Activated naive CD4-positive, alpha-beta T cell (primary cell): ENCODE data around the gene ICOSLG.
"Not testable (repeated sequence)": the region's sequence is repeated elsewhere in the genome, so short reads cannot be mapped to it uniquely, and the experiment has no call there.

Experiments used
- DNase-seq, 4 experiments: peaks; one replicate each; lab custom pipeline; 2025; lab: John Stamatoyannopoulos, UW

The ICOSLG gene

DNA sequence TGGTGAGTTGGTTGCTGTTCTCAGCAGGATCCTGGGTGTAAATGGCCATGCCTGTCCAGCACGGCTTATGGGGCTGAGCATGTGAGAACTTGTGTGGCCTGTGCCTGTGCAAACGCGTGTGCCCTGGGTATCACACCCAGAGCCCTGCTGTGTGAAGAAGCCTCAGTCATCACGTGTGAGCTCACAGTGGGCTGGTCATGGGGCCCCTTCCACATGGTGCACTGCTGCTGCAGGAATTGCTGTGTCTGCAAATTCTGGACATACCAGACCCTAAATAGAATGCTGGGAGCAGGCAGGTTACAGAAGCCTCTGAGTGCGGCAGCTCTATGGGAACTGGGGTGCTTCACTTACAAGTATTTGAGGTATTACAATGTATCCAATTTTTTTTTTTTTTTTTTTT is 17.4 kb downstream of the ICOSLG start:
- not testable (repeated sequence) for DNase-seq

DNA sequence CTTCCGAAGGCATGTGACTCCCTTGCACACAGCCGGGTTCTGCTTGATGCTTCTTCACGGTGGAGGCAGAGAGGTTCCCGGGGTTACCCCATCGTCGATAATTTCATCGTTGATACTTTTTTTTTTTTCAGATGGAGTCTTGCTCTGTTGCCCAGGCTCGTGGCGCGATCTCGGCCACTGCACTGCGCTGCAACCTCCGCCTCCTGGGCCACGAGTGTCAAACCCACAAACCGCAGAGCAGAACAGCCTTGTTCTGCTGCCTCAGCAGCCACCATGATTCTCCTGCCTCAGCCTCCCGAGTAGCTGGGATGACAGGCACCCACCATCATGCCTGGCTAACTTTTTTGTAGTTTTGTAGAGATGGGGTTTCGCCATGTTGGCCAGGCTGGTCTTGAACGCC is 20.1 kb downstream of the ICOSLG start:
- not testable (repeated sequence) for DNase-seq

DNA sequence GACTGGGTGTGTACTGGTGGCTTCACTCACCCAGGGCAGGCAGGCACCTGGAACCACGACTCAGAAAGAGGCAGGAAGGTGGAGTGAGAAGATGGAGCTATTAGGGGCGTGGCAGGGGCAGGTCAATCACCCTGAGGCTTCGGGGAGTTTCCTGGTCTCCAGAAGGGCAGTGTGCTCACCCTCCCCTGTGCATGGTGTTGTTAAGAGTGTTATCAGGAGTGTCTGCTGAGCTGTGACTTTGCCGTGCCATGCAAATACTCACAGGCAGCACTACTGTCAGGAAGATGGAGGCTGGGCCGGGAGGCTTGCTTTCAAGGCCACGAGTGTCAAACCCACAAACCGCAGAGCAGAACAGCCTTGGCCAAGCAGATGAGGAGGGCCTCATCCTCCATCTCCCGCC is 22.3 kb downstream of the ICOSLG start:
- not testable (repeated sequence) for DNase-seq

DNA sequence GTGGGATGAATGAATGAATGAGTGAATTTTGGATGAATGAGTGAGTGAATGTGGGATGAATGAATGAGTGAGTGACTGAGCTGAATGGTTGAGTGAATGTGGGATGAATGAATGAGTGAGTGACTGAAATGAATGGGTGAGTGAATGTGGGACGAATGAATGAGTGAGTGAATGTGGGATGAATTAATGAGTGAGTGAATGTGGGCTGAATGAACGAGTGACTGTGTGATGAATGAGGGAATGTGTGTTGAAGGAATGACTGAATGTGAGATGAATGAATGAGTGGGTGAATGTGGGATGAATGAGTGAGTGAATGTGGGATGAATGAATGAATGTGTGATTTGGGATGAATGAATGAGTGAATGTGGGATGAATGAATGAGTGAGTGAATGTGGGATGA is 28.8 kb downstream of the ICOSLG start:
- DNase-seq, result not testable (repeated sequence)

DNA sequence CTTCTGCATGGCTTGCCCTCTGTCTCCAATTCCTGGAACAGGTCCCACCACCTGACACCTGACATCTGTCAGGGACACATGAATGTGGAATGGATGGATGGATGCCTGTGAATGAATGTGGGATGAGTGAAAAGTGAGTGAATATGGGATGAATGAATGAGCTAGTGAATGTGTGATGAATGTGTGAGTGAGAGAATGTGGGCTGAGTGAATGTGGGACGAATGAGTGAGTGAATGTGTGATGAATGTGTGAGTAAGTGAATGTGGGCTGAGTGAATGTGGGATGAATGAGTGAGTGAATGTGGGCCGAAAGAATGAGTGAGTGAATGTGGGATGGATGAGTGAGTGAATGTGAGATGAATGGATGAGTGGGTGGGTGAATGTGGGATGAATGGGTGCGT is 29.2 kb downstream of the ICOSLG start:
- not testable (repeated sequence) for DNase-seq

DNA sequence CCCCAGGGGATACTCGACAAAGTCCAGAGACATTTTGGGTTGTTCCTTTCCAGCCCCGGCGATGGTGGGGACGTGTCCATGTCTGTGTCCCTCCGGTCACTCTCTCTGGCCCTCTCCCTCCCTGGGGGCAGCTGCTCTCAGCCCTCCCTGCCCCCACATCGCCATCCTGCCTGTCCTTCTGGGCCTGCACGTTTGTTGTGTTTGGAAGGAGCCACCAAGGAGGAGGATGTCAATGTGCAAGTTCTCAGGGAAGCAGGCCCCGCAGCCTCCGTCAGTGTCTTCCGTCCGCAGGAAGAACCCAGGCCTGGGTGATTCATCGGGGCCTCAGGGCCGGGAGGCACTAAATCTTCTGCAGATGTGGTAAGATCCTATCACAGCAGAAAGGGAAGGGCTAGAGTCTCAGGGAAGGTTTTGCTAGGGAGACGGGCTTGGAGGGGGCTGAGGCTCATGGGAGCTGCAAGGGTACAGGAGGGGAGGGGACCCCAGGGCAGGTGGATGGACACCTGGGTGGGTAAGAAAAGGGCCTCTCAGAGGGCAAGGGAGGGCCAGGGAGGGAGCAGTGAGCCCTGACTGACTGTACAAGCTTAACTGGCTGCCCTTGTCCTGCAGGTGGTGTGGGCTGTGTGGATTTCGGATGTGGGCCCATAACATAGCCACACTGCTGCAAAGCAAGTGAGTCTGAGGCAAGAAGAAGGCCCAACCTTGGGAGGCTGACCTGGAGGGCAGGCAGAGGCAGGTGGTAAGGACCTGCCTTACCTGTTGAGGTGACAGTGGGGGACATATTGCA is 32.7 kb downstream of the ICOSLG start:
- not testable (repeated sequence) for DNase-seq

DNA sequence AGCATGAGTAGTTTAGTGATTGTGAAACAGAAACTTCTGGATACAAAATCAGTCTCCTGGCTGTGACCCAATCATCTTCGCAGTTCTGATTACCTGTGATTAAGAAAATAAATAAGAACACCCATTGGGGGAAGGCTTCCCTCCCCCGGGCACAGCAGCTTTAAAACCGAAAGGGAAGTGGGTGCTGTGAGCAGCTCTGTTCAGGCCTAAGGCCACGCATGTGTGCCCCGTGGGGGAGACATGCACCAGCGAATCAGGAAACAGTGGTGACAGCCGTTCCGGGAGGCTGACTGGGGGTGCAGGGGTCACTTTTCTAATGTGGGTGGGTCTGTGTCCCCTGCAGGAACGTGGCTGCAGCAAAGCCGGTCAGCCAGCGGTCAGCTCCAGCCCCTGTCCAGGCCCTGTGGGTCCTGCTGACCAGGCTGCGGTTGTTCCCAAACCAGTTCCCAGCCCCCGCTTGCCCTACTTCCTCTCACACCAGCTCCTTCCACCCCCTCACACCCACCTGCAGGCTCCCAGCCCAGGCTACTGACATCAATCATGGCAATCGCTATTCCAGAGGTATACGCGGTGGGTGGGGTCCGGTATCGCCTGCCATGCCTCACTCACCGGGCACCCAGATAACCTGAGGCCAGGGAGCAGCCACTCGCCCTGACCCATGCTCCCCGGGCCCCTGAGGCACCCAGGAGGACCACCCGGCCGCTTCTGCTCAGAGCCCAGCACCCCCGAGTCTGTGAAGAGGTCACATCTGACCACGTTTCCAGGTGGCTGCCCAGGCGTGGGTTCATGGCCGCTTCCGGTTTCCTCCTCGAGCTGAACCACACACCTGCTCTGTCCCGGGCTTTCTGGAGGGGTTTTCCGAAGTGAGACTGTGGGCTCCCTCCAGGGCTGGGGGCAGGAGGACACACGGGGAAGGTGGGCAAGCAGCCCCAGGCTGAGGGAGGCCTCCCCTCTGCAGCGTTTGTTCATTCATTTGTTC is 33.8 kb downstream of the ICOSLG start:
- DNase-seq, result not testable (repeated sequence)

DNA sequence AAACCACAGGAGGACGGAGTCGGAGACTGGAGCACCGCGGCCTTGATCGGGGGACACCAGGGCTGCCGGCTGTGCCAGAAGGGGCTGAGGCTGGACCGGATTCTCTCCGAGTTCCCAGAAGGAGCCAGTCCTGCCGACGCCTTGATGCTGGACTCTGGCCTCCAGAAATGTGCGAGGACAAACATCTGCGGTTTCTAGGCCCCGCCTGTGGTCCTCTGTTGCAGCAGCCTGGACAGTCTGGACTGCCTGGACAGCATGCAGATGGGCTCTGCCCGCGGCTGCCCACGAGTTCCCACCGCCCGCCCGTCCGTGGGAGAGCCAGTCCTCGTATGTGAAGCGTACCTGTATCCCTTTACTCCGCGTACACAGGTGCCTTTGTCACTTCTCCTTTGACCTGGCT is 34.6 kb downstream of the ICOSLG start:
- not testable (repeated sequence) for DNase-seq

DNA sequence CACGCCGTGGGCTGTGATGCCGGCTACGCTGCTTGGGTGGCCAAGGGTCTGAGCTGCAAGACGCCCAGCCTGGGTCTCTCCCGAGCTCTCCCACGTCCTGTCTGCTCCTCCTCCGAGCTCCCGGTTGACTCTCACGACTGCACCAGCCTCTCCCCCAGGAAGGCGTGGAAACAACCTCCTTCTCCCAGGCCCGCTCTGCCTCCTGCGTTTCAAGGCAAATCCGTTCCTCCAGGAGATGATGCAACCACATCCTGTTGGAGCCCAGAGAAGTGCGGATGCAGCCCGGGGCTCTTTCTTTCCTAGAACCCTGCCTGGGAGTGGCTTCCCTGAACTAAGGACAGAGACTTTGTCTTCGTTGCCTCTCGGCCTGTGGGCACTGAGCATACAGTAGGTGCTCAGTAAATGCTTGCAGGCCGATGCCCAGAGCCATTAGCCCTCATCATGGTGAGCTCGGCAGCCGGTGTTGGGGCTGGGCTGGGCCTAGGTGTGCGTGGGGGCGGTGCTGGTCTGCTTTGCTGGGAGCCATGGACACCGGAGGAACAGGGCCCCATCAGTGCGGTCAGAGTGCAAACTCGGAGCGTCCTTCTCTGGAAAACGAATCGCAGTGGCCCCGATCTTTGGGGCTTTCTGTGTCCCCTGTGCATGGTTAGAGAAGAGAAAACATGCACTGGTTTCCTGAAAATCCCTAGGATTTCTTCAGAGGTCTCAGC is 38.0 kb downstream of the ICOSLG start:
- DNase-seq, result not testable (repeated sequence)

DNA sequence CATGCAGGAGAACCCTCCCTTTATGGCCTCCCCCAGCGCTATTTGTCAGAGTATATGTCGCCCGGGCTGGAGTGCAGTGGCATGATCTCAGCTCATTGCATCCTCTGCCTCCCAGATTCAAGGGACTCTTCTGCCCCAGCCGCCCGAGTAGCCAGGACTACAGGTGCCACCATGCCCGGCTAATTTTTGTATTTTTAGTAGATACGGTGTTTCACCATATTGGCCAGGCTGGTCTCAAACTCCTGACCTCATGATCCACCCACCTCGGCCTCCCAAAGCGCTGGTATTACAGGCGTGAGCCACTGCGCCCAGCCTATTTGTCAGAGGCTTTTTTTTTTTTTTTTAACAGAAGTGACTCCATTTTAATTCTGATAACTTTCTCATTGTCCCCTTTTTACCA is 40.7 kb downstream of the ICOSLG start:
- DNase-seq, result not testable (repeated sequence)

DNA sequence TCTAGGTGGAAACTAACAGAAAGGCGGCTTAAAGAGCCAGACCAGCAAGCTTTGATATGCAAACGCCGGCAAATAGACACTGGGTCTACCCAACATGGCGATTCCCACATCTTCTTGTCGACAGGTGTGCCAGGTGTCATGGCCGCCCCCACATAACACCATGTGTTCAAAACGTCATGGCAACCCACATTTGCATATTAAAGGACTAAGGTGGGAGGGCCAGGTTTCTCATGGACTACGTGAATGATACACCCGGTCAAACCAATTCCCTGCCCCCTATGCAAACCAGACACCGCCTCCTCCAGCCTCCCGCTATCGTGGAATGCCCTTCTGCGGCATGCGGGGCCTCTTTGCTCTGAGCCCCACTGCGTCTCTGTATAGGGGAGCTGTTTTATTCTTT is 41.3 kb downstream of the ICOSLG start:
- DNase-seq, result no peak

DNA sequence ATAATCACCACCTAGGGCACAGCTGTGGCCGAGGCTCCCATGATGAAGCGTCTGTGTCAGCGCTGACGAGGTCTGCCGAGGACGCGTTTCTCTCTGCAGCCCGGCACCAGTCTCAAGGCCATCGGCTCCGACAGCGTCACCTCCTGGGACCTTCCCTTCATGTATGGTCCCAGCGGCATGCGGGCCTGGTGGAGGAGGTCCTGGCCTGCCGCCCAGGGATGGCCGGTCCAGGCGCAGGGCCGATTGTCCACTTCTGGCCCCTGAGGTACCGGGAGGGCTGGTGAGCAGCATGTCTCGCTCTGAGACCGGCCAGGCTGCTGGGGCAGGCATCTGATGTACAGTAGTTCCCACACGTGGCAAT is 43.6 kb downstream of the ICOSLG start:
- DNase-seq, result not testable (repeated sequence)

DNA sequence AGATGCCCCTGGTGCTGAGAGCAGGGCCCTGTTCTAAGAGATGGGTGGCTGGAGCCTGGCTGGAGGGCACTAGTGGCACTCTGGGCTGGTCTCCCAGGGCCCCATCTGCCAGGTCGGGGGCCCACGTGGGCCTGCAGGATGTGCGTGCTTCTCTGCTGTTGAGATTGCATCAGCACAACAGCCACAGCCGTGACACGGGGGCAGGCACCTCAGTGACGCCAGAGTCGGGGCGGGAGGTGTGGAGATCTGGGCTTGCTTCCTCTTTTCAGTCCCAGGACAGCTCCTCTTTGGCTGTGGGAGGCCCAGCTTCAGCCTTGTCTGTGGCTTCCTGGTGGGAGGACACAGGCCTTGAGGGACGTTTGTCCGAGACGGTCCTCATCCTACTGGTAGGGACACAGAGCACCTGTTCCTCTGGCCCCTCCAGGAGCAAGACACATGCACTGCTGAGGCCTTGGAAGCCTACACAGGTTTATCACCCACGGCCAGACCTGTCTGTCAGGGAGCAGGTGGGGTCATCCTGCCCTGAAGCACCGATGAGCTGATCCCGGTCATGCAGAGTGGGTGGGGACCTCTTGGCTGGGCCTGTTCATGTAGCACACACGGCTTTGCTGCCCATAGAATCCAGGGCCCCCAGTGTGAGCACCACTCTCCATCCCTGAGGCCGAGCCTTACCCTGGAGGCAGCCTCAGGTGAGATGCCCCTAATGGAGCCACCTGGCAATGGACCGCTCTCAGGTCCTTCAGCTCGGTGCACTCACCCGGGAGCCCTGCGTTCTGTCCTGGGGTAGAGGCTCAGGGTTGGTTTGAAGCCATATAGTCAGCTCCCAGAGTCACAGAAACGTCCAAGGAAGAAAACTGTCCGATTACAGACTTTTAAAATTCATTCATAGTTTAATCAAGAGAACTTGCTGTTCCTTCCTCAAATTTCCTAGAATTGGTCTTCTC is 44.3 kb downstream of the ICOSLG start:
- DNase-seq, result peak in 1 of 4 experiments; percentile 13

DNA sequence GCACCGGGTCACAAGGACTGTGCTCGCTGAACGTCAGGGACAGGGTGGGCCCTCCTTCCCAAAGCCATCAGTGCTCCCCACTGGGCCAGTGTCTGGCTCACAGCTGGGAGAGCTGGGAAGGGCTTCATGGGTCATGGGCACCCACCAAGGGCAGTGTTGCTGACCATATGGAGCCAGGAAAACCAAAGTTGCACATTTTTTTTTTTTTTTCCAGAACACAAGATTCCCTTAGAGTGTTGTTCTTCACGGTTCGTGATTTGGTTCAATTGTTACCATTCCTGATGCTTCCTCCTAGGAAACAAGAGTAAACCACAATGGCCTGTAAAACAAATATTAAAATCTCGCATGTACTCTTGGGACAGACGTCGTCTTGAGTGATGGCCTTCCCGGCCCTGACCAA is 45.9 kb downstream of the ICOSLG start:
- DNase-seq, result not testable (repeated sequence)

DNA sequence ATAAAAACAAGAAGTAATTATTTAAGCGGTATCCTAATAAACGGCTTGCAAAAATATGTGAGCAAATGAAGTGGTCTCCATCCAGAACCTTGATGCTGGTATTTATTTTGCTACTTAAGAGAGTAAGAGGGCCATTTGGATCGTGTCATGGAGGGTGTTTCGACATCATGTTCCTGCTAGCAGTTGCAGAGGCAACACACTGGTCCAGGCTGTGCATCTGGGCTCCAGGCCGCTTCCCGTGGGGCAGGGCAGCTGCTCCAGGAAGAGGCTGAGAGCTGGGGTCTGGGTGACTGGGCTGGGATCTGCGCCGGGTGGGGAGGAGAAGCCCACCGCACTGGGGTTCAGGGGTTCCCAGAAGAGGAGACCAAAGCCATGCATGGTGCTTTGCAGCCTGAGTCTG is 46.3 kb downstream of the ICOSLG start:
- DNase-seq, result not testable (repeated sequence)

DNA sequence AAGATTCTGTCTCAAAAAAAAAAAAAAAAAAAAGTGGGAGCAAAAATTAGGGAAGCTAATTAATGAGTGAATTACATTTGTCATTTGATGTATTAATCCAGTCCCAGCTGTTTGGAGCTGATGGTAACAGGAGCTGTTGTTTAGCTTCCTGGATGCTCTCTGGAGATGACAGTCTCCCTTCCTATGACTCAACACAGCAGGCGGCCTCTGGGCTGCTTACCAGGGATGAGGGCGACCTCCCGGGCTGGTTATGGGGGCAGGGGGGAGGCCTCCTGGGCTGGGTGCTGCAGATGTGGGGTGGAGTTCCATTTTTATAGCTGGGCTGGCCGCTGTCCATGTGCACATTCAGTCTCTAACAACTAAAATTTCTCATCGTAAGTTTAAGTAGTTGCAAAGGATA is 47.6 kb downstream of the ICOSLG start:
- not testable (repeated sequence) for DNase-seq

DNA sequence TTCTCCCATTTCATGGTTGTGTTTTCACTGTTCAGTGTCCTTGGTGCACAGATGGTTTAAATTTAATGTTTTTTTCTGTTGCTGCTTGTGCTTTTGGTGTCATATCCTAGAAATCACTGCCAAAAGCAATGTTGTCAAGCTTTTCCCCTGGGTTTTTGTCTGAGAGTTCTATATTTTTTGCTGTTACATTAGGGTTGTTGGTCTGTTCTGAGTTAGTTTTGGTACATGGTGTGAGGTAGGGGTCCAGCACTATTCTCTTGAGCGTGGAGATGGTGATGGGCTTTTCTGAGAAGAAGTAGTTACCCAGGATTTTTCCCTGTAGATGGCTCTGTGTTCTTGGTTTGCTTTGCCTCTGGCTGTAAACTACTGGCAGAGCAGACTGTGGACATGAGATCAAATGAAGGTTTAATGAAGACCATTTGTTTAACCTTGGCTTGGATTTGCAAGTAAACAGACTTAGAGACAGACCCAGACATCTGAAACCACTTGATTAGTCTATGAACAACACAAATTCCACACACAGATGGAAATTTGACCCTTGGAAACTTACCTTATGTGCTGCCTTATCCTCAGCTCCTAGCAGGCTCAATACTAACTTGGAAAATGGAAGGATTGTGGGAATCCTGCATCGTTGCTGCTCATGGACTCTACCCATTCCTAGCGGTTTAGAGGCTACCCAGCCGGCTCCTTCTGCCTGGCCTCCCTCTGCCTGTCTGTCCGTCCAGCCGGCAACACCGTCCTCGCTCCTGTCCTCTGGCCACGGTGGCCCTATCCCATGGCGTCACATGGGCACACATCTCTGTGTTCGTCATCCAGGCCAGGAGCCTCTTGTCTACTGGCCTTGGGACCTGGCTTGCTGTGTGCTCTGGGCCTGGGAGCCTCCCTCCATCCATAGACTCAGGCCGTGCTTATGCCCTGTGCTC is 50.1 kb downstream of the ICOSLG start:
- DNase-seq, result not testable (repeated sequence)

DNA sequence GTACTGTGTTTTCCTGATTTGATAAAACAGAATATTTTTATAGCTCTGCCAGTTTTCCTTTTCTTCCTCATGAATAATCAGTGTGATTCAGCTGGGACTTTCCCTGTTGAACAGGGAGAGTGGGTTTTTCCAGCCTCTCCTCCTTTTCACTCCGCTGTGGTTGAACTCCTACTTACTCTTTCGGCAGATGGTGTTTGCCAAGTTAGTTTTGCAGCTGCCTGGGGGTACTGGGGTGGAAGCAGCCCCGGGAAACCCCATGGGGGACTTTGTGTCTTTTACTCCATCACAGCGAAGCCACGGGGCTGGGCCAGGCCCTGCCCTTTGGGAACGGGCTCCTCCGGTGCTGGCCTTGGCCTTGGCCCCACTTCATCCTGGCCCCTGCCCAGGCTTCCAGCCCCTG is 55.9 kb downstream of the ICOSLG start:
- not testable (repeated sequence) for DNase-seq

DNA sequence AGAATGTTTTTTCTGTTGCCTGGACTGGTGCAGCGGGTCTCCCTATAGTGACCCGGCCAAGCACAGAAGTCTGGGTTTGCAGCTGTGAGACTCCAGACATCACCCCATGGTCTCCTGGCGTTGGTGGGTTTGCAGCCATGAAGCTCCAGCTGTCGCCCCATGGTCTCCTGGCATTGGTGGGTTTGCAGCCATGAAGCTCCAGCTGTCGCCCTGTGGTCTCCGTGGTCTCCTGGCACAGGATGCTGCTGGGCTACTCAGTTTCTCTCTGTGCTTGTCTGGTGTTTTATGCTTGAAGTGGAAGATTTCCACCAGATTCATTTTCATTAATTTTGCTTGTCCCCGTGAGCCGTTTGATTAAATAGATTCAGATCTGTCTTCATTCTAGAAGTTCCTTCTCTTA is 58.5 kb downstream of the ICOSLG start:
- not testable (repeated sequence) for DNase-seq

DNA sequence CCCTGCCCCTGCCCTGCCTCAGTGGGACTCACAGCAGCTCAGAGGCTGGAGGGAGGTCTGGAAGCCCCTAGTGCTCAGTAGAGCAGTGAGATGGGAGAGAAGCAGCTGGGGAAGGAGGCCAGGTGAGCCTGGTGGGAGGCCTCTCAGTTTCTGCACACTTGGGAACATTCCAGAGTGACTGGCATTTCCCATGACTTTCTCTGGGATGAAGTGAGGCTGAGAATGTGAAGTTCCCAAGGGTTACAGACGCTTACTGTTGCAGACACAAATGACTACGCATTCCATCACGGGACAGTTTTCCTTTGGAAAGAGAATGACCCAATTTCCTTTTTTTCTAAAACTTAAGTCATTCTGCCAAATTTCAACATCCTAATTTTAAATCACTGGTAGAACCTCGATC is 59.2 kb downstream of the ICOSLG start:
- not testable (repeated sequence) for DNase-seq
